Testis (tissue), 2 donors: Measurements from ENCODE around the gene LPP.

Experiments
- POLR2A ChIP-seq: fragments of 450-650 bp; IDR thresholded peaks from one replicate; pipeline ENCODE4 v1.6.1; 2017; ENCODE audit warnings: antibody characterized with exemption, mild to moderate bottlenecking, moderate library complexity
- TF ChIP-seq, protein P1 (sequence below), 3 experiments: fragments of 450-650 bp in 2 of 3; fragments of 200-600 bp in 1 of 3; sonication (generic) in 1 of 3; IDR thresholded peaks; one replicate each; pipeline ENCODE4 v1.5.1; 2016 to 2019; ENCODE audit warnings: antibody characterized with exemption in 3 of 3, mild to moderate bottlenecking in 2 of 3, moderate library complexity in 1 of 3

DNA sequence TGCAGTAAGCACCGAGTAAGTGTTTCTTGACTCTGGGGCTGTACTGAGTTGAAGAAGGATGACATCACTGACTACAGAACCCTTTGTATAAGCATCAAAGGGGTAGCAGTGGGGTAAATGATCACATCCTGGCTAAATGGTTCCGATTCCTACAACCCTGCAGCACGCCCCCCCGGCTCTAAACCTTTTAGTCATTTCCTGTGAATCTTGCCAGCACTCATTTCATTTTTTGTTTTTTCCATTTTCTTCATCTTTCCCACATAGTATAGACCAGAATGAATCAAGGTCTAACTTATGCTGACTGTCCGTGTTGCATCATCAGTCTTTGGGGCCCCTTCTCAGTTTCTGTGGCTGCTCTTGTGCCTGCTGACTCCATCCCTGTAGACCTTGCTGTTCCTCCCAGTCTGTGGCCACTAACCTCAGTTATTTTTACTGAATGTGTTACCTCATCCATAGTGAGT, 634.7 kb downstream of the LPP start:
- no peak for TF ChIP-seq POLR2A
- TF ChIP-seq, protein P1, sequence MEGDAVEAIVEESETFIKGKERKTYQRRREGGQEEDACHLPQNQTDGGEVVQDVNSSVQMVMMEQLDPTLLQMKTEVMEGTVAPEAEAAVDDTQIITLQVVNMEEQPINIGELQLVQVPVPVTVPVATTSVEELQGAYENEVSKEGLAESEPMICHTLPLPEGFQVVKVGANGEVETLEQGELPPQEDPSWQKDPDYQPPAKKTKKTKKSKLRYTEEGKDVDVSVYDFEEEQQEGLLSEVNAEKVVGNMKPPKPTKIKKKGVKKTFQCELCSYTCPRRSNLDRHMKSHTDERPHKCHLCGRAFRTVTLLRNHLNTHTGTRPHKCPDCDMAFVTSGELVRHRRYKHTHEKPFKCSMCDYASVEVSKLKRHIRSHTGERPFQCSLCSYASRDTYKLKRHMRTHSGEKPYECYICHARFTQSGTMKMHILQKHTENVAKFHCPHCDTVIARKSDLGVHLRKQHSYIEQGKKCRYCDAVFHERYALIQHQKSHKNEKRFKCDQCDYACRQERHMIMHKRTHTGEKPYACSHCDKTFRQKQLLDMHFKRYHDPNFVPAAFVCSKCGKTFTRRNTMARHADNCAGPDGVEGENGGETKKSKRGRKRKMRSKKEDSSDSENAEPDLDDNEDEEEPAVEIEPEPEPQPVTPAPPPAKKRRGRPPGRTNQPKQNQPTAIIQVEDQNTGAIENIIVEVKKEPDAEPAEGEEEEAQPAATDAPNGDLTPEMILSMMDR (IDR thresholded peaks at IDR 0.05), result no peak
